HG02642 (cell line): ENCODE measurements around the gene WBP1.
"Not testable (repeated sequence)": the region's sequence is repeated elsewhere in the genome, so short reads cannot be mapped to it uniquely, and the experiment has no call there.

Experiments used
- ATAC-seq: cut with Tn5 transposase; IDR thresholded peaks from one replicate; pipeline ENCODE4 v1.9.1; 2021; ENCODE audit warnings: mild to moderate bottlenecking; ENCODE audit not compliant: unreplicated experiment, poor library complexity

The WBP1 gene

GRCh38 chr2:74448771-74449170 lies 9.5 kb upstream of the WBP1 start:
- no peak for ATAC-seq

- no peak for ATAC-seq
These were observed 7.6 kb upstream of the WBP1 start for GRCh38 chr2:74450570-74451190.

- ATAC-seq = peak; percentile 48
These were observed 3.4 kb upstream of the WBP1 start, which contains the start of gene INO80B for GRCh38 chr2:74454654-74455511. INO80B (plus strand) TSS chr2:74455087; CDS start chr2:74455117, 30 bp downstream.

GRCh38 chr2:74457129-74457548 lies 1.1 kb upstream of the WBP1 start:
- ATAC-seq = no peak

- peak; percentile 39 for ATAC-seq
These were observed 598 bp upstream of the WBP1 start for GRCh38 chr2:74457549-74458131.

- ATAC-seq = no peak
These were observed 713 bp downstream of the WBP1 start for GRCh38 chr2:74458938-74459363.

- not testable (repeated sequence) for ATAC-seq
These were observed 1.4 kb downstream of the WBP1 start for GRCh38 chr2:74459503-74460118.

GRCh38 chr2:74460187-74460586 lies 1.9 kb downstream of the WBP1 start:
- ATAC-seq = not testable (repeated sequence)

- ATAC-seq = no peak
These were observed 3.2 kb downstream of the WBP1 start for GRCh38 chr2:74461187-74462053.

GRCh38 chr2:74462054-74462785 lies 4.0 kb downstream of the WBP1 start:
- ATAC-seq = no peak

GRCh38 chr2:74462786-74463105 lies 4.5 kb downstream of the WBP1 start:
- ATAC-seq = no peak

- ATAC-seq = peak; percentile 5
These were observed 6.2 kb downstream of the WBP1 start for GRCh38 chr2:74464406-74464805.

- ATAC-seq = not testable (repeated sequence)
These were observed 12.5 kb downstream of the WBP1 start for GRCh38 chr2:74470742-74471141.

GRCh38 chr2:74471332-74472065 lies 13.3 kb downstream of the WBP1 start:
- no peak for ATAC-seq

GRCh38 chr2:74472086-74472944 lies 14.1 kb downstream of the WBP1 start, which contains the start of gene MRPL53:
MRPL53 (minus strand) TSS chr2:74472680; CDS start chr2:74472660, 20 bp downstream.
- ATAC-seq = peak; percentile 85

- no peak for ATAC-seq
These were observed 14.7 kb downstream of the WBP1 start for GRCh38 chr2:74472945-74473258.

GRCh38 chr2:74474481-74474880 lies 16.2 kb downstream of the WBP1 start:
- no peak for ATAC-seq

- ATAC-seq = no peak
These were observed 16.7 kb downstream of the WBP1 start for GRCh38 chr2:74474899-74475298.
